ENCODE data around the gene TMPRSS2. TPM values are rescaled to one million over a fixed set of nuclear protein-coding genes. Genes with fewer than 3 reads are reported as not detected.

The TMPRSS2 gene
- total and polyA plus RNA-seq, 7 donors = 0.33 to 434 (median 34.4) TPM; not detected in 1

GRCh38 chr21:41429305-41429704, 78.7 kb downstream of the TMPRSS2 start:
- Histone ChIP-seq H3K4me1 (peaks cover 0 to 16% (median 6%) of the 10 kb centered on the region in 4 donors), H3K27ac (no peak overlapping the region), H3K27me3 (no peaks in the 10 kb centered on the region), H3K4me3 (no peak overlapping the region), H3K9me3 (no peaks in the 10 kb centered on the region), H3K36me3 (peaks cover 6 to 38% (median 12%) of the 10 kb centered on the region in 4 donors)
- intact Hi-C loops (cut with DNase I) = loop anchor here (5.0 to 10.0 kb wide), 2 partner anchors 262 to 805 kb away; partner anchors contain the start of gene BACE2
- TF ChIP-seq EP300 (IDR thresholded peaks at IDR 0.05) (no peak), CTCF (IDR thresholded peaks at IDR 0.05) (no peak), POLR2A (IDR thresholded peaks at IDR 0.05) (no peak), POLR2AphosphoS5 (IDR thresholded peaks at IDR 0.05) (no peak)
- no peak for DNase-seq
- 96% methylated on average over 3 of the region's 3 CpGs for WGBS, 2 donors

- H3K4me1 ChIP-seq = peaks cover 0 to 16% (median 6%) of the 10 kb centered on the region in 4 donors
- H3K9me3 ChIP-seq = no peaks in the 10 kb centered on the region
- TF ChIP-seq EP300 (IDR thresholded peaks at IDR 0.05) = no peak
- no peak for TF ChIP-seq POLR2A (IDR thresholded peaks at IDR 0.05)
- TF ChIP-seq CTCF (IDR thresholded peaks at IDR 0.05) = no peak
- no peak for TF ChIP-seq POLR2AphosphoS5 (IDR thresholded peaks at IDR 0.05)
- H3K4me3 ChIP-seq = no peak overlapping the region
- DNase-seq = no peak
- H3K36me3 ChIP-seq = peaks cover 6 to 33% (median 12%) of the 10 kb centered on the region in 4 donors
- intact Hi-C loops (cut with DNase I) = loop anchor here (5.0 to 10.0 kb wide), 2 partner anchors 262 to 806 kb away; partner anchors contain the start of gene BACE2
- no peak overlapping the region for H3K27ac ChIP-seq
- 93 to 95% methylated on average over 6 of the region's 6 CpGs for WGBS, 2 donors
- H3K27me3 ChIP-seq = no peaks in the 10 kb centered on the region
These were observed 79.1 kb downstream of the TMPRSS2 start for GRCh38 chr21:41428847-41429246.

GRCh38 chr21:41428311-41428710, 79.6 kb downstream of the TMPRSS2 start:
- intact Hi-C loops (cut with DNase I) = loop anchor here (5.0 to 10.0 kb wide), 2 partner anchors 261 to 806 kb away; partner anchors contain the start of gene BACE2
- Histone ChIP-seq H3K4me1 (peaks cover 0 to 16% (median 6%) of the 10 kb centered on the region in 4 donors), H3K27me3 (no peaks in the 10 kb centered on the region), H3K27ac (no peak overlapping the region), H3K36me3 (peaks cover 6 to 28% (median 9%) of the 10 kb centered on the region in 4 donors), H3K9me3 (no peaks in the 10 kb centered on the region), H3K4me3 (no peak overlapping the region)
- no peak for DNase-seq
- 96 to 98% methylated on average over 8 of the region's 8 CpGs for WGBS, 2 donors
- TF ChIP-seq POLR2AphosphoS5 (IDR thresholded peaks at IDR 0.05) = no peak

GRCh38 chr21:41427556-41427955, 80.4 kb downstream of the TMPRSS2 start:
- no peak overlapping the region for H3K4me3 ChIP-seq
- TF ChIP-seq EP300 (IDR thresholded peaks at IDR 0.05) = no peak
- TF ChIP-seq POLR2AphosphoS5 (IDR thresholded peaks at IDR 0.05) = no peak
- no peak for TF ChIP-seq CTCF (IDR thresholded peaks at IDR 0.05)
- no peak for TF ChIP-seq POLR2A (IDR thresholded peaks at IDR 0.05)
- no peak overlapping the region for H3K27ac ChIP-seq
- no peaks in the 10 kb centered on the region for H3K9me3 ChIP-seq
- H3K4me1 ChIP-seq = peaks cover 0 to 16% (median 6%) of the 10 kb centered on the region in 4 donors
- no peaks in the 10 kb centered on the region for H3K27me3 ChIP-seq
- DNase-seq = no peak
- intact Hi-C loops (cut with DNase I) = loop anchor here (5.0 to 10.0 kb wide), 2 partner anchors 260 to 807 kb away; partner anchors contain the start of gene BACE2
- peaks cover 5 to 20% (median 7%) of the 10 kb centered on the region in 4 donors for H3K36me3 ChIP-seq
- 94 to 95% methylated on average over 8 of the region's 8 CpGs for WGBS, 2 donors

- intact Hi-C loops (cut with DNase I) = loop anchor here (5.0 to 10.0 kb wide), 2 partner anchors 260 to 808 kb away; partner anchors contain the start of gene BACE2
- Histone ChIP-seq H3K4me3 (peak overlapping the region; percentile 63 to 78 (median 66)), H3K9me3 (no peaks in the 10 kb centered on the region), H3K36me3 (peaks cover 0 to 13% (median under 1%) of the 10 kb centered on the region in 4 donors), H3K27ac (peak overlapping the region; percentile 60 to 74 (median 68)), H3K27me3 (no peaks in the 10 kb centered on the region), H3K4me1 (peaks cover 0 to 16% (median 6%) of the 10 kb centered on the region in 4 donors)
- 22 to 23% methylated on average over 41 of the region's 41 CpGs for WGBS, 2 donors
- no peak for TF ChIP-seq CTCF (IDR thresholded peaks at IDR 0.05)
- no peak for TF ChIP-seq POLR2A (IDR thresholded peaks at IDR 0.05)
- no peak for TF ChIP-seq EP300 (IDR thresholded peaks at IDR 0.05)
- DNase-seq = no peak
These were observed 81.1 kb downstream of the TMPRSS2 start for GRCh38 chr21:41426676-41427404.

All from sigmoid colon (tissue), 7 donors.